GM21367 (cell line): ENCODE data around the gene RIT2.

ENCODE experiments used
- ATAC-seq: cut with Tn5 transposase; IDR thresholded peaks from one replicate; pipeline ENCODE4 v1.9.1; 2021; ENCODE audit not compliant: unreplicated experiment

RIT2 gene

DNA sequence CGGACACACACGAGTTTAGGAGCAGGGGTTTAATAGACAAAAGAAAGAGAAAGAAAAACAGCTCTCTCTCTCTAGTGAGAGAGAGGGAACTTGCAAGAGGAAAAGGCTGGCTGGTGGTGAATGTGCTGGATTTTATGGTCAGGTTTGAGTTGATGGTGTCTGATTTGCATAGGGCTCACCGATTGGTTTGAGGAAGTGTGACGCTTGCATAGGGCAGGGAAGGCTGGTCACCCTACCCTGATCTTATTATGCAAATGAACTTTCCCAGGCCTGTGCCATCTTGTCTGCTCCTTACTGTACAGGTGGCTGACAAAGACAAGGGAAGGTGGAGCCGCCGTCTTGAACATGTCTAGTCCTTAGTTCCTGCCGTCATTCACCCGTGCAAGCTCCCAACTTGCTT is 408.9 kb downstream of the RIT2 start:
- ATAC-seq = no peak

DNA sequence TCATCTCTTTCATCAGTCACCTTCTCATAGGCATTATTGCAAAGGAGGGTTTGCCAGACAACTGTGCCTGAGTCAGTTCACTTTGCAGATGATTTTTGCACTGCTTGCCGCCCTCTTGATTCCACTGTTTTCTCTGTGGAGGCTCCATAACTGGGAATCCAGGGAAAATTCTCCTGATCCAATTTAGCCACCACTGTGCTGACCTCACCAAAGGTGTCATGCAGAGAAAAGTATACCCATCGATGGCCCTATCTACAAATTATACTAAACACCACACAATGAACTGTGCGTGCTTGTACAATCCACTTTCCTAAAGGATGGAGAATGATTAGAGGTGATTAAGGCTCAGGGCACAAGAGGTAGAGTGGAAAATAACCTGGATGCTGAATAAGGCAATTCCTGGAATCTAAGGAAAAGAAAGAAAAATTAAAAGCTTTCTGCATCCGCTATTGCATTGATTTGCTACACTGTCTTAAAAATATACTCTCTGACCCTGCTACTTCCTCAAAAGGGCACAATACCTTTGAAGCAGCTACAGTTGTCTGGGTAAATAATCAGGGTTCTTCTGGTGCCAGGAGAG is 409.4 kb downstream of the RIT2 start:
- no peak for ATAC-seq
